ENCODE results near the gene KCNMB4. TPM values are rescaled to one million over a fixed set of nuclear protein-coding genes. Genes with fewer than 3 reads are reported as not detected.

The KCNMB4 gene
- polyA plus RNA-seq, 1 of the 3 experiments (the other 2 are of a cell fraction) = 0.74 TPM

- Histone ChIP-seq H3K9ac (no peak overlapping the region), H3K4me3 (ENCODE audit: low read depth in 2 of 2, low read length in 1 of 2) (no peak overlapping the region), H3K27ac (ENCODE audit: low read depth in 2 of 2, low read length in 1 of 2) (no peak overlapping the region), H3K4me2 (no peak overlapping the region), H3K79me2 (ENCODE audit: insufficient read depth) (no peaks in the 10 kb centered on the region), H3K4me1 (ENCODE audit: control insufficient read depth in 1 of 2, insufficient read depth in 2 of 2, low read depth in 1 of 2, low read length in 1 of 2) (no peaks in the 10 kb centered on the region), H3K9me3 (no peaks in the 10 kb centered on the region), H2AFZ (ENCODE audit: low read depth) (no peak overlapping the region), H3K36me3 (replicated peaks in 1 of 2; ENCODE audit: control insufficient read depth in 1 of 2, insufficient read depth in 2 of 2, low read length in 1 of 2) (no peaks in the 10 kb centered on the region), H3F3A (replicated peaks; ENCODE audit: insufficient read depth) (no peaks in the 10 kb centered on the region), H3K9me2 (no peaks in the 10 kb centered on the region), H4K20me1 (ENCODE audit: insufficient read depth) (no peaks in the 10 kb centered on the region), H3K27me3 (ENCODE audit: insufficient read depth) (no peaks in the 10 kb centered on the region)
- TF ChIP-seq IRF3 (IDR thresholded peaks at IDR 0.05; ENCODE audit: low read depth, low read length) (no peak), GATA2 (CRISPR knock-in tag; IDR thresholded peaks at IDR 0.05) (no peak), FOSL2 (IDR thresholded peaks at IDR 0.05; ENCODE audit: borderline replicate concordance, low read depth) (no peak), ELF1 (IDR thresholded peaks at IDR 0.05) (no peak), ZBTB33 (IDR thresholded peaks at IDR 0.05; ENCODE audit: borderline replicate concordance, low read depth) (no peak), MEF2A (IDR thresholded peaks at IDR 0.05; ENCODE audit: borderline replicate concordance, low read depth) (no peak), YY1 (IDR thresholded peaks at IDR 0.05; ENCODE audit: low read depth) (no peak), USF1 (IDR thresholded peaks at IDR 0.05; ENCODE audit: borderline replicate concordance, low read depth) (no peak), RFX5 (IDR thresholded peaks at IDR 0.05; ENCODE audit: low read length) (no peak), CHD2 (IDR thresholded peaks at IDR 0.05; ENCODE audit: low read length, partially characterized antibody) (no peak), TEAD4 (IDR thresholded peaks at IDR 0.05; ENCODE audit: borderline replicate concordance, insufficient read depth) (no peak), RXRA (IDR thresholded peaks at IDR 0.05; ENCODE audit: borderline replicate concordance, low read depth) (no peak), USF2 (IDR thresholded peaks at IDR 0.05; ENCODE audit: borderline replicate concordance, low read depth, low read length) (no peak), POLR2AphosphoS5 (IDR thresholded peaks at IDR 0.05; ENCODE audit: low read depth, low read length) (no peak), EP300 (IDR thresholded peaks at IDR 0.05; ENCODE audit: borderline replicate concordance in 1 of 2, low read depth in 1 of 2, low read length in 1 of 2) (no peak), RAD21 (IDR thresholded peaks at IDR 0.05; ENCODE audit: low read length) (no peak)
- CTCF ChIA-PET = no interaction called here
- POLR2A ChIA-PET = no interaction called here
- 83% methylated on average over 3 of the region's 3 CpGs for WGBS (ENCODE audit: low lambda C conversion rate)
- DNase-seq = no peak
Measured at GRCh38 chr12:70400124-70400523, 34.0 kb downstream of the KCNMB4 start.
